Endothelial cell (in vitro differentiated cells): Measurements from ENCODE around the gene KIF17. TPM values are rescaled to one million over a fixed set of nuclear protein-coding genes. Genes with fewer than 3 reads are reported as not detected.

Experiments
- DNase-seq: peaks from one replicate; pipeline ENCODE4 v3.0.0; 2021; ENCODE audit warnings: low spot score
- H3K27ac Mint-ChIP-seq: one replicate; pipeline ENCODE4 v1.8.0; 2021; ENCODE audit warnings: mixed read lengths, inconsistent platforms; ENCODE audit not compliant: unreplicated experiment
- H3K27me3 Mint-ChIP-seq: one replicate; pipeline ENCODE4 v1.8.0; 2021; ENCODE audit warnings: mild to moderate bottlenecking, moderate library complexity, mixed read lengths, inconsistent platforms; ENCODE audit not compliant: unreplicated experiment
- H3K36me3 Mint-ChIP-seq: one replicate; pipeline ENCODE4 v1.8.0; 2021; ENCODE audit warnings: mild to moderate bottlenecking, low read depth, mixed read lengths, inconsistent platforms; ENCODE audit not compliant: unreplicated experiment
- H3K4me1 Mint-ChIP-seq: one replicate; pipeline ENCODE4 v1.8.0; 2021; ENCODE audit warnings: mild to moderate bottlenecking, mixed read lengths, inconsistent platforms; ENCODE audit not compliant: unreplicated experiment
- H3K4me3 Mint-ChIP-seq: one replicate; pipeline ENCODE4 v1.8.0; 2021; ENCODE audit warnings: mild to moderate bottlenecking, mixed read lengths, inconsistent platforms; ENCODE audit not compliant: unreplicated experiment
- H3K9me3 Mint-ChIP-seq: one replicate; pipeline ENCODE4 v1.8.0; 2021; ENCODE audit warnings: mixed read lengths, inconsistent platforms; ENCODE audit not compliant: unreplicated experiment
- CTCF ChIP-seq: fragments of 200-600 bp; sonication (generic); IDR thresholded peaks from one replicate; pipeline ENCODE4 v1.5.0; 2021; ENCODE audit warnings: antibody characterized with exemption; ENCODE audit not compliant: unreplicated experiment
- total RNA-seq: library from RNA; stranded (reverse); fragmentation: NEBNext Ultra II Directional; extraction: Animal tissue kit (Norgen Biotek cat#: 25700); gene quantifications from one replicate; pipeline ENCODE4 v1.2.1, GENCODE V29; 2021; ENCODE audit not compliant: unreplicated experiment

The KIF17 gene
- total RNA-seq, 1 donor from 2014 or later = 1.8 TPM

GRCh38 chr1:20665726-20666125 lies 52.1 kb downstream of the KIF17 start:
- no peak overlapping the region for H3K4me3 Mint-ChIP-seq
- H3K9me3 Mint-ChIP-seq = no peaks in the 10 kb centered on the region
- no peak for DNase-seq
- TF ChIP-seq CTCF = no peak
- peaks cover 9% of the 10 kb centered on the region for H3K27me3 Mint-ChIP-seq
- no peak overlapping the region for H3K27ac Mint-ChIP-seq
- peaks cover 12% of the 10 kb centered on the region for H3K4me1 Mint-ChIP-seq
- H3K36me3 Mint-ChIP-seq = no peaks in the 10 kb centered on the region

- peak overlapping the region; percentile 9 for H3K27ac Mint-ChIP-seq
- no peak for DNase-seq
Observed at GRCh38 chr1:20663969-20664715, 53.7 kb downstream of the KIF17 start.

GRCh38 chr1:20663365-20663764 lies 54.4 kb downstream of the KIF17 start:
- TF ChIP-seq CTCF = no peak

More at GRCh38 chr1:20663969-20664715, 53.7 kb downstream of the KIF17 start:
- Mint-ChIP-seq H3K9me3 (no peaks in the 10 kb centered on the region), H3K27me3 (peaks cover 5% of the 10 kb centered on the region), H3K4me1 (peaks cover 26% of the 10 kb centered on the region), H3K36me3 (peaks cover 4% of the 10 kb centered on the region), H3K4me3 (no peak overlapping the region)
- TF ChIP-seq CTCF = no peak

GRCh38 chr1:20662110-20662475 lies 55.7 kb downstream of the KIF17 start:
- TF ChIP-seq CTCF = no peak
- no peak for DNase-seq
- Mint-ChIP-seq H3K4me1 (peaks cover 26% of the 10 kb centered on the region), H3K9me3 (no peaks in the 10 kb centered on the region), H3K27ac (peak overlapping the region; percentile 53), H3K4me3 (peak overlapping the region; percentile 92), H3K27me3 (peaks cover 5% of the 10 kb centered on the region), H3K36me3 (peaks cover 8% of the 10 kb centered on the region)

More at GRCh38 chr1:20663365-20663764, 54.4 kb downstream of the KIF17 start:
- H3K27me3 Mint-ChIP-seq = peaks cover 5% of the 10 kb centered on the region
- DNase-seq = no peak
- H3K4me1 Mint-ChIP-seq = peaks cover 26% of the 10 kb centered on the region
- no peak overlapping the region for H3K27ac Mint-ChIP-seq
- no peaks in the 10 kb centered on the region for H3K9me3 Mint-ChIP-seq
- no peak overlapping the region for H3K4me3 Mint-ChIP-seq
- peaks cover 6% of the 10 kb centered on the region for H3K36me3 Mint-ChIP-seq
